Stomach (tissue), 9 donors: ENCODE data around the gene ZNF469. TPM values are rescaled to one million over a fixed set of nuclear protein-coding genes. Genes with fewer than 3 reads are reported as not detected.

ENCODE experiments used
- DNase-seq, 2 donors: peaks; one replicate each; pipeline versions ENCODE4 v3.0.0 to v3.0.0-alpha.2; 2013 to 2019
- H3K27ac ChIP-seq, 5 donors: fragments of 200-600 bp in 4 of 5; sonication (generic) in 4 of 5; one replicate each; pipeline ENCODE4 v1.5.1; 2013 to 2019; ENCODE audit warnings: mild to moderate bottlenecking in 1 of 5, moderate library complexity in 1 of 5
- H3K27me3 ChIP-seq, 3 donors: fragments of 200-600 bp; sonication (generic); one replicate each; pipeline ENCODE4 v1.5.1; 2017 to 2019; ENCODE audit warnings: mixed run types in 1 of 3
- H3K36me3 ChIP-seq, 4 donors: fragments of 200-600 bp; sonication (generic); 1 replicate in 3 of 4; 2 replicates in 1 of 4; pipeline ENCODE4 v1.5.1; 2016 to 2019
- H3K4me1 ChIP-seq, 4 donors: fragments of 200-600 bp; sonication (generic); one replicate each; pipeline ENCODE4 v1.5.1; 2016 to 2019
- H3K4me3 ChIP-seq, 4 donors: fragments of 200-600 bp; sonication (generic) in 3 of 4; one replicate each; pipeline ENCODE4 v1.5.1; 2016 to 2019; ENCODE audit warnings: mild to moderate bottlenecking in 1 of 4
- H3K9me3 ChIP-seq, 4 donors: fragments of 200-600 bp; sonication (generic); one replicate each; pipeline ENCODE4 v1.5.1; 2016 to 2019
- CTCF ChIP-seq, 7 experiments: fragments of 450-650 bp in 4 of 7; fragments of 200-600 bp in 3 of 7; sonication (generic) in 3 of 7; IDR thresholded peaks; one replicate each; pipeline ENCODE4 v1.5.1; 2016 to 2019; ENCODE audit warnings: antibody characterized with exemption in 7 of 7, control low read depth in 2 of 7, mild to moderate bottlenecking in 1 of 7
- EP300 ChIP-seq: sonication (generic); formaldehyde crosslinking; IDR thresholded peaks from one replicate; pipeline ENCODE4 v1.6.1; 2017; ENCODE audit warnings: antibody characterized with exemption
- POLR2A ChIP-seq, 4 donors: fragments of 450-650 bp; IDR thresholded peaks; one replicate each; pipeline ENCODE4 v1.6.1; 2016; ENCODE audit warnings: antibody characterized with exemption in 4 of 4, control low read depth in 2 of 4, mild to moderate bottlenecking in 1 of 4, moderate library complexity in 1 of 4
- POLR2AphosphoS5 ChIP-seq, 3 donors: sonication (generic); formaldehyde crosslinking; IDR thresholded peaks; one replicate each; pipeline ENCODE4 v1.6.1; 2016; ENCODE audit warnings: antibody characterized with exemption in 3 of 3
- WGBS, 5 donors: extraction: QIAGEN DNeasy Blood & Tissue Kit in 3 of 5; methylation state at CpG; one replicate each; pipeline versions ENCODE4 v1.1.5 to v1.1.7; 2013 to 2018; 5-methylcytosine and 5-hydroxymethylcytosine counted together
- intact Hi-C: fragments of 100-400 bp; cut with DNase I; formaldehyde crosslinking; loops from one replicate; pipeline ENCODE4 v1.15.1; 2023; ENCODE audit warnings: low total_unique reads
- polyA plus RNA-seq, 3 donors: library from polyadenylated mRNA; stranded (reverse); fragments of 200-250 nt; gene quantifications; one replicate each; pipeline ENCODE4 v1.2.3, GENCODE V29; 2013
- total RNA-seq, 5 donors: library from RNA; depleted of rRNA; stranded (reverse); fragments of >200 nt; gene quantifications; one replicate each; pipeline versions ENCODE4 v1.1.0 to v1.2.3, GENCODE V29; 2014 to 2016
- donor health status: healthy with polysubstance abuse.
- donor health status: Bipolar disorder and iron deficiency.
- donor health status: healthy.

Gene ZNF469
- total and polyA plus RNA-seq, 8 donors, result under 0.01 to 6.2 (median 0.24) TPM

DNA sequence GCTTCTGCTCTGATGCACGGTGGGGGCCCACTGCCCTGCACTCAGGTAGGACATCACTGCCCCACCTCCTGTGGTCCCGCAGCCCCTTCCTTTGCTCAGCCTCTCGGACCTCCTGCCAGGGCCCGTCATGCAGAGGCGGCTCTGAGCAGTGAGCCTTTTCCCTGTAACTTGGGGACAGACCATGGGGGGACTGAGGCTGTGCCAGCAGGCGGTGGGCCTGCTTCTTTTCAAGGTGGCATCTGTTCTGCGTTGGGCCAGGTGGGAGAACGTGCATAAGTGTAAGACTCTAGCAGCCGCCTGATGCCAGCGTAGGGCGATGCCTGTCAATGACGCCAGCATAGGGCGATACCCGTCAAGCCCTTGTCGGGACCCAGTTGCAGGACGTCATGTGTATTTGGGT is 40.3 kb upstream of the ZNF469 start:
- 90 to 95% (median 91%) methylated on average over 16 of the region's 16 CpGs for WGBS, 5 donors
- Histone ChIP-seq H3K9me3 (peaks cover 0 to 10% (median 0%) of the 10 kb centered on the region in 4 donors), H3K27me3 (peaks cover 0 to 15% (median 0%) of the 10 kb centered on the region in 3 donors), H3K4me1 (no peaks in the 10 kb centered on the region), H3K36me3 (no peaks in the 10 kb centered on the region), H3K4me3 (no peak overlapping the region), H3K27ac (no peak overlapping the region)
- TF ChIP-seq EP300 (no peak), CTCF (IDR thresholded peaks at IDR 0.05) (no peak), POLR2A (IDR thresholded peaks at IDR 0.05) (no peak), POLR2AphosphoS5 (IDR thresholded peaks at IDR 0.05) (no peak)
- DNase-seq, result no peak
- intact Hi-C loops, result no loop called here

DNA sequence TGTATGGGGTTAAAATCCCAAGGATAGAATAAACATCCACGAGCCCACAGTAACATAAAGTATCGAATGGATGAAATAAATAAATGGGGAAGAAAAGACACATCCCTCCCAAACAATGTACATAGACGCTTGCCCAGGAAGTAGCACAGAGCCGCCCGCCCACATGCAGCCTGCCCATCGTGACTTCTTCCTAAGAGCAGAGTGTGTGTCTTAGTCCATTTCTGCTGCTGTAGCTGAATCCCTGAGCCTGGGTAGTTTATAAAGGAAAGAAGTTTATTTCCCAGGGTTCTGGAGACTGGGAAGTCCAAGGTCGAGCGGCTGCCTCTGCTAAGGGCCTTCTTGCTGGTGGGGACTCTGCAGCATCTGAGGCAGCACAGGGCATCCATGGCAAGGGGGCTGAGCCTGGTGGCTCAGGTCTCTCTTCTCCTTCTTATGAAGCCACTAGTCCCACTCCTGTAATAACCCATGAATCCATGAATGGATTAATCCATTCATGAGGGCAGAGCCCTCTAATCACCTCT is 39.4 kb upstream of the ZNF469 start:
- no peaks in the 10 kb centered on the region for H3K4me1 ChIP-seq
- intact Hi-C loops, result no loop called here
- H3K9me3 ChIP-seq, result peaks cover 0 to 10% (median 0%) of the 10 kb centered on the region in 4 donors
- 85 to 93% (median 88%) methylated on average over 8 of the region's 8 CpGs for WGBS, 5 donors
- H3K36me3 ChIP-seq, result no peaks in the 10 kb centered on the region
- H3K4me3 ChIP-seq, result no peak overlapping the region
- DNase-seq, result no peak
- H3K27me3 ChIP-seq, result peaks cover 0 to 15% (median 0%) of the 10 kb centered on the region in 3 donors
- H3K27ac ChIP-seq, result no peak overlapping the region
- no peak for TF ChIP-seq POLR2A (IDR thresholded peaks at IDR 0.05)
- TF ChIP-seq CTCF (IDR thresholded peaks at IDR 0.05), result no peak
- TF ChIP-seq POLR2AphosphoS5 (IDR thresholded peaks at IDR 0.05), result no peak
- no peak for TF ChIP-seq EP300

- Histone ChIP-seq H3K4me1 (no peaks in the 10 kb centered on the region), H3K36me3 (no peaks in the 10 kb centered on the region), H3K4me3 (no peak overlapping the region), H3K27ac (no peak overlapping the region), H3K27me3 (peaks cover 0 to 9% (median 0%) of the 10 kb centered on the region in 3 donors), H3K9me3 (peaks cover 0 to 10% (median 0%) of the 10 kb centered on the region in 4 donors)
- 90 to 94% (median 91%) methylated on average over 9 to 20 of the region's 20 CpGs for WGBS, 5 donors
- no peak for DNase-seq
- intact Hi-C loops, result no loop called here
- no peak for TF ChIP-seq EP300
- TF ChIP-seq CTCF (IDR thresholded peaks at IDR 0.05), result no peak
- no peak for TF ChIP-seq POLR2AphosphoS5 (IDR thresholded peaks at IDR 0.05)
- no peak for TF ChIP-seq POLR2A (IDR thresholded peaks at IDR 0.05)
Observed at GRCh38 chr16:88344411-88345030, 38.2 kb upstream of the ZNF469 start.

GRCh38 chr16:88345031-88345720 is 37.6 kb upstream of the ZNF469 start:
- no peak for TF ChIP-seq CTCF (IDR thresholded peaks at IDR 0.05)
- H3K9me3 ChIP-seq, result peaks cover 0 to 10% (median 0%) of the 10 kb centered on the region in 4 donors
- WGBS, 5 donors, result 81 to 84% (median 83%) methylated on average over 13 to 18 of the region's 18 CpGs
- intact Hi-C loops, result no loop called here
- no peak for DNase-seq
- no peak overlapping the region for H3K27ac ChIP-seq
- no peaks in the 10 kb centered on the region for H3K4me1 ChIP-seq
- no peaks in the 10 kb centered on the region for H3K36me3 ChIP-seq
- no peak overlapping the region for H3K4me3 ChIP-seq
- peaks cover 0 to 9% (median 0%) of the 10 kb centered on the region in 3 donors for H3K27me3 ChIP-seq
